Fibroblast of lung (primary cell): ENCODE data around the gene SLC5A8. TPM values are rescaled to one million over a fixed set of nuclear protein-coding genes. Genes with fewer than 3 reads are reported as not detected.

Experiments
- DNase-seq, 2 donors: peaks; one replicate each; pipeline versions ENCODE4 v3.0.0 to v3.0.0-alpha.2; 2010; ENCODE audit warnings: low read depth in 2 of 2
- H2AFZ ChIP-seq: 2 replicates; pipeline ENCODE4 v1.5.1; 2012; ENCODE audit warnings: low read length, control low read depth, inconsistent platforms
- H3K27ac ChIP-seq: 2 replicates; pipeline ENCODE4 v1.5.1; 2011; ENCODE audit warnings: low read length, control low read depth; ENCODE audit not compliant: insufficient read depth
- H3K27me3 ChIP-seq: 2 replicates; pipeline ENCODE4 v1.5.1; 2011; ENCODE audit warnings: mild to moderate bottlenecking, low read length; ENCODE audit not compliant: control insufficient read depth, insufficient read depth
- H3K36me3 ChIP-seq: 2 replicates; pipeline ENCODE4 v1.5.1; 2011; ENCODE audit warnings: low read length; ENCODE audit not compliant: control insufficient read depth, insufficient read depth
- H3K4me1 ChIP-seq: 2 replicates; pipeline ENCODE4 v1.5.1; 2011; ENCODE audit warnings: low read length; ENCODE audit not compliant: control insufficient read depth, insufficient read depth; ENCODE audit errors: extremely low read depth
- H3K4me2 ChIP-seq: 2 replicates; pipeline ENCODE4 v1.5.1; 2011; ENCODE audit warnings: low read length, control low read depth; ENCODE audit not compliant: insufficient read depth; ENCODE audit errors: extremely low read depth
- H3K4me3 ChIP-seq, 4 experiments: fragments of 200-600 bp in 1 of 4; sonication (generic) in 1 of 4; replicated peaks in 1 of 4; 2 replicates each; pipeline ENCODE4 v1.5.1; 2011 to 2016; ENCODE audit warnings: low read length in 4 of 4, low read depth in 3 of 4, mild to moderate bottlenecking in 3 of 4, control low read depth in 2 of 4, inconsistent platforms in 1 of 4, mixed read lengths in 1 of 4; ENCODE audit not compliant: insufficient read depth in 1 of 4; ENCODE audit errors: control extremely low read depth in 1 of 4
- H3K79me2 ChIP-seq: 2 replicates; pipeline ENCODE4 v1.5.1; 2012; ENCODE audit warnings: mild to moderate bottlenecking, low read length, inconsistent platforms; ENCODE audit not compliant: control insufficient read depth, insufficient read depth
- H3K9ac ChIP-seq: 2 replicates; pipeline ENCODE4 v1.5.1; 2011; ENCODE audit warnings: mild to moderate bottlenecking, low read length, control low read depth; ENCODE audit not compliant: insufficient read depth
- H3K9me3 ChIP-seq: 2 replicates; pipeline ENCODE4 v1.5.1; 2012; ENCODE audit warnings: low read depth, low read length; ENCODE audit not compliant: control insufficient read depth, insufficient read depth
- H4K20me1 ChIP-seq: 2 replicates; pipeline ENCODE4 v1.5.1; 2011; ENCODE audit warnings: low read length; ENCODE audit not compliant: control insufficient read depth, insufficient read depth; ENCODE audit errors: extremely low read depth
- EZH2 ChIP-seq: IDR thresholded peaks from 2 replicates; pipeline ENCODE4 v1.5.1; 2012; ENCODE audit warnings: low read length, control low read depth, mild to moderate bottlenecking; ENCODE audit errors: missing control alignments
- polyA plus RNA-seq, 2 donors: library from polyadenylated mRNA; depleted of rRNA in 1 of 2; stranded (reverse) in 1 of 2; unstranded in 1 of 2; fragments of >200 nt; gene quantifications; 2 replicates each; pipeline ENCODE4 v1.2.1, GENCODE V29; 2011 to 2012; ENCODE audit warnings: missing spikeins in 1 of 2
- total RNA-seq: library from RNA; depleted of rRNA; stranded (reverse); fragments of >200 nt; gene quantifications from 2 replicates; pipeline ENCODE4 v1.2.1, GENCODE V29; 2014
- TF ChIP-seq, protein P1 (sequence below), 2 donors: IDR thresholded peaks in 1 of 2; conservative IDR thresholded peaks in 1 of 2; 1 replicate in 1 of 2; 2 replicates in 1 of 2; pipeline ENCODE4 v1.5.1; 2011 to 2012; ENCODE audit warnings: low read length in 2 of 2, control low read depth in 1 of 2, inconsistent platforms in 1 of 2, low read depth in 1 of 2, mild to moderate bottlenecking in 1 of 2

SLC5A8 gene
- total and polyA plus RNA-seq, 2 donors (not counting 1 experiment from before 2014, with no cell fraction given): not detected

- Histone ChIP-seq H3K4me3 (no peak overlapping the region), H4K20me1 (no peaks in the 10 kb centered on the region), H3K36me3 (no peaks in the 10 kb centered on the region), H3K27ac (no peak overlapping the region), H3K9ac (no peak overlapping the region), H2AFZ (no peak overlapping the region), H3K9me3 (no peaks in the 10 kb centered on the region), H3K79me2 (no peaks in the 10 kb centered on the region), H3K27me3 (no peaks in the 10 kb centered on the region), H3K4me2 (no peak overlapping the region), H3K4me1 (no peaks in the 10 kb centered on the region)
- TF ChIP-seq EZH2: no peak
- TF ChIP-seq, protein P1, sequence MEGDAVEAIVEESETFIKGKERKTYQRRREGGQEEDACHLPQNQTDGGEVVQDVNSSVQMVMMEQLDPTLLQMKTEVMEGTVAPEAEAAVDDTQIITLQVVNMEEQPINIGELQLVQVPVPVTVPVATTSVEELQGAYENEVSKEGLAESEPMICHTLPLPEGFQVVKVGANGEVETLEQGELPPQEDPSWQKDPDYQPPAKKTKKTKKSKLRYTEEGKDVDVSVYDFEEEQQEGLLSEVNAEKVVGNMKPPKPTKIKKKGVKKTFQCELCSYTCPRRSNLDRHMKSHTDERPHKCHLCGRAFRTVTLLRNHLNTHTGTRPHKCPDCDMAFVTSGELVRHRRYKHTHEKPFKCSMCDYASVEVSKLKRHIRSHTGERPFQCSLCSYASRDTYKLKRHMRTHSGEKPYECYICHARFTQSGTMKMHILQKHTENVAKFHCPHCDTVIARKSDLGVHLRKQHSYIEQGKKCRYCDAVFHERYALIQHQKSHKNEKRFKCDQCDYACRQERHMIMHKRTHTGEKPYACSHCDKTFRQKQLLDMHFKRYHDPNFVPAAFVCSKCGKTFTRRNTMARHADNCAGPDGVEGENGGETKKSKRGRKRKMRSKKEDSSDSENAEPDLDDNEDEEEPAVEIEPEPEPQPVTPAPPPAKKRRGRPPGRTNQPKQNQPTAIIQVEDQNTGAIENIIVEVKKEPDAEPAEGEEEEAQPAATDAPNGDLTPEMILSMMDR (conservative IDR thresholded peaks at IDR 0.05 in 1 of 2, IDR thresholded peaks at IDR 0.05 in 1 of 2; ENCODE audit: low read depth in 1 of 2, low read length in 2 of 2): no peak
- peak in 1 of 2 donors; percentile 40 for DNase-seq
Measured at GRCh38 chr12:101111441-101111840, 98.6 kb downstream of the SLC5A8 start.

GRCh38 chr12:101110866-101111265, 99.2 kb downstream of the SLC5A8 start:
- DNase-seq: no peak
- no peaks in the 10 kb centered on the region for H3K27me3 ChIP-seq
- H3K36me3 ChIP-seq: no peaks in the 10 kb centered on the region
- H3K27ac ChIP-seq: no peak overlapping the region
- no peak overlapping the region for H2AFZ ChIP-seq
- TF ChIP-seq, protein P1 (conservative IDR thresholded peaks at IDR 0.05 in 1 of 2, IDR thresholded peaks at IDR 0.05 in 1 of 2; ENCODE audit: low read depth in 1 of 2, low read length in 2 of 2): no peak
- H3K4me1 ChIP-seq: no peaks in the 10 kb centered on the region
- no peak overlapping the region for H3K4me2 ChIP-seq
- no peak overlapping the region for H3K4me3 ChIP-seq
- H3K9me3 ChIP-seq: no peaks in the 10 kb centered on the region
- no peaks in the 10 kb centered on the region for H3K79me2 ChIP-seq
- H4K20me1 ChIP-seq: no peaks in the 10 kb centered on the region
- no peak overlapping the region for H3K9ac ChIP-seq

- Histone ChIP-seq H3K4me1 (no peaks in the 10 kb centered on the region), H3K27ac (no peak overlapping the region), H3K27me3 (no peaks in the 10 kb centered on the region), H3K36me3 (no peaks in the 10 kb centered on the region), H3K4me3 (no peak overlapping the region), H2AFZ (no peak overlapping the region), H3K4me2 (no peak overlapping the region), H3K9ac (no peak overlapping the region), H4K20me1 (no peaks in the 10 kb centered on the region), H3K79me2 (no peaks in the 10 kb centered on the region), H3K9me3 (no peaks in the 10 kb centered on the region)
- DNase-seq: no peak
- no peak for TF ChIP-seq EZH2
- TF ChIP-seq, protein P1 (conservative IDR thresholded peaks at IDR 0.05 in 1 of 2, IDR thresholded peaks at IDR 0.05 in 1 of 2; ENCODE audit: low read depth in 1 of 2, low read length in 2 of 2): no peak
Measured at GRCh38 chr12:101108130-101108529, 101.9 kb downstream of the SLC5A8 start.
